Activated CD4-positive, alpha-beta T cell treated with anti-CD3 and anti-CD28 coated beads, Interleukin-2, Interleukin-4, amounts not matched to agents 100 ng/mL and 50 ng/mL, durations not matched to agents 16 hours and 8 hours (primary cell): ENCODE measurements around the gene SETSIP.
"Not testable (repeated sequence)": the region's sequence is repeated elsewhere in the genome, so short reads cannot be mapped to it uniquely, and the experiment has no call there.

Experiments
- DNase-seq: peaks from one replicate; pipeline ENCODE4 v3.0.0-alpha.2; 2020; ENCODE audit warnings: low spot score

The SETSIP gene, protein sequence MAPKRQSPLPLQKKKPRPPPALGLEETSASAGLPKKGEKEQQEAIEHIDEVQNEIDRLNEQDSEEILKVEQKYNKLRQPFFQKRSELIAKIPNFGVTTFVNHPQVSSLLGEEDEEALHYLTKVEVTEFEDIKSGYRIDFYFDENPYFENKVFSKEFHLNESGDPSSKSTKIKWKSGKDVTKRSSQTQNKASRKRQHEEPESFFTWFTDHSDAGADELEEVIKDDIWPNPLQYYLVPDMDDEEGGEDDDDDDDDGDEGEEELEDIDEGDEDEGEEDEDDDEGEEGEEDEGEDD

DNA sequence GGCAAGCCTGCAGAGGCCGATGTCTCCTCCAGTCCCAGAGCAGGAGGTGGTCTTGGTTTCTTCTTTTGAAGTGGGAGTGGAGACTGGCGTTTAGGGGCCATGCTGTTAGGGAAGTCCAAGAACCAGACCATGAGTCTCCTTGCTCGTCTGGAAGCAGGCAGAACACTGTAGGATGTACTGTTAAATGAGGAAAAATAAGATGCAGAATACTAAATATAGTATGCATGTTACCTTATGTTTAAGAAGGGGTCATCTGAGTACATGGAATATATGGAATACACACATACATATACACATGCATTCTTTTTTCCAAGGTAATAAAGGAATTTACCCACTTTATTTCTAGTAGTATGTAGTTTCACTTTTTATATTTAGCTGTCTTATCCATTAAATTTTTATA is at the start of gene SETSIP:
SETSIP (minus strand) TSS at position 101 of the 400 bp plus-strand sequence; CDS start at position 101, 0 bp downstream.
- no peak for DNase-seq

DNA sequence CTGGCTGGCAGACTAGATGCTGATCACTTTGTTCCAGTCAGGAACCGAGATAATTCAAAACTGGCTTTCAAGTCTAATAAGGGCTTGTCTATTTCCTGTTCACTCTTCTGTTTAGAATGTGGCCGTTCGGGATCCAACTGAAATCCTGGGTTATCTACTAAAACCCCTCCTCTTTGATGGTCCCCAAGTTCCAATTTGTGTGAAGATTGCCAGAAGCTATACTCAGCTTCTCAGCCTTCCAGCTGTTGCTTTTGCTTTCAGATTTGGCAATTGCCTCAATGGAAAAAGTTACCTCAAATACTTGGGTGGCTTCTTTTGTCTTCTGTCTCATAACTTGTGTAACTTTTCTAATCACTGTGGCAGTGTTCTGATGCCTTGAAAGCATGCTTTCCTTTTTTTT is 48.7 kb upstream of the SETSIP start:
- DNase-seq, result peak; percentile 13

DNA sequence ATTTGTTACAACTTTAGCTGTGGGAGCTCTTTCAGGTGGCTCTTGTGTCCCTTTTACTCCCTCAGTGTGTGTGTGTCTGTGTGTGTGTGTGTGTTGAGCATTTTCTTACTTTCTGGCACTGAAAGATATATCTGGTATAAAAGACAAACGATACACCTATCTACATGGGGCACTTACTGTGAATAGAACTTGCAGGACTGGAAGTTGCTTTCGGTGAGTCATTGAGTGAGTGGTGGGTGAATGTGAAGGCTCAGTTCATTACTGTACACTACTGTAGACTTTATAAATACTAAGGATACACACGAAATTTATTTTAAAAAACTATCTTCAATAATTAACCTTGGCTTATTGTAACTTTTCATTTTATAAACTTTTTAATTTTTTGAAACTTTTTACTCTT is 43.6 kb upstream of the SETSIP start:
- peak; percentile 1 for DNase-seq

DNA sequence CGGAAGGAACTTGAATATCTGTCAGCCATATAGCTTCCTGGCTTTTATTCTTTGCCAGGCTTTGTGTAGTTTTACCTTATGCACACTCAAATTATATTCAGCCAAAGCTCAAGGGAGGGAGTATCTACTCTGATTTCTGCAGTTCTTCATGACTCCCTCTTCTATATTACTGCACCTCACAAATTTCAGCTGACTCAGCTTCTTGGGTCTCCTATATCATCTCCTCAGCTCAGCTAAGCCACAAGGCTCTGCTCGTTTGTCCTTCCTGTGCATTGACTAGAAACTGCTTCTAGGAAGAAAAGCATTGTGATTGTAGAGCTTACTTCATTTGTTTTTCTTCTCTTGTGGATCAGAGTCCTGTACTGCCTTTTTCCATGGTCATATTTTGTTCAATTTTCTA is 42.3 kb upstream of the SETSIP start:
- no peak for DNase-seq

DNA sequence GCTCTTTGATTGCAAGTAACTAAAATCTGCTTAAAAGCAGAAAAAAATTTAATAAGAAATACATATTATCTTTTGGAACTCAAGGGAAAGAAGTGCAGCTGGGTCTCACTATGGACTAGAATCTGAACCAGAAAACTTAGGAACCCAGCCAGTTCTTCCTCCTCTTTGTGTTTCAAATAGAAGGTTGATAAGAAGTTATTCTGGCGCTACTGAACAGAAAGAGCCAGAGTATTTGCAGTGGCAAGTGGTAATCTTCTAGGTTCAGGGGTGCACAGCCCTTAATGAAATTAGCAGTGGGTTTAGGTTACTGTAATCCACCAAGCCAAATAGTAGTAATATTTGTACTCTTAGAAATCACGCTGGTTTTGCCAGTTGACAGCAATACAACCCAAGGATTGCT is 33.4 kb upstream of the SETSIP start:
- no peak for DNase-seq

DNA sequence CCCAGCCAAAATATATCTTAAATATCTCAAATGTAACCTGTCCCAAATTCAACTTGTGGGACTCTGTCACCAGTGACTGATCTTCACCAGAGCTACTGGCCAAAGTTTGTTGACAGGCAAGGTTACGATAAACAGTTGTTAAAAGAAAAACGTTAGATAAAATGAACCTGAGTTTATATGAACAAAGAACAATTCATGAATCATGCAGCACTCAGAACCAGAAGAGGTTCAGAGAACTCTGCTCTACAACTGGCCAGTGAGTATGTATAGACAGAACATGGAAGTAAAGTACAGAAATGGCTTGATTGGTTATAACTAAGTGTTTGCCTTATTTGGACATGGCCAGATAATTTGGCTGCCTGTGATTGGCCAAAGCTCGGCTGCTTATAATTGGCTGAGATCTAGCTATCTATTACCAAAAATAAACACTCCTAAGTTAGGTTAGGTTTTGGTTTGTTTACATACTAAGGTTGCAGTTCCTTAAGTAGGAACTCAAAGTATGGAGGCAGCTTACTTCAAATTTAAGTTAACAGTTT is 30.4 kb upstream of the SETSIP start:
- no peak for DNase-seq

DNA sequence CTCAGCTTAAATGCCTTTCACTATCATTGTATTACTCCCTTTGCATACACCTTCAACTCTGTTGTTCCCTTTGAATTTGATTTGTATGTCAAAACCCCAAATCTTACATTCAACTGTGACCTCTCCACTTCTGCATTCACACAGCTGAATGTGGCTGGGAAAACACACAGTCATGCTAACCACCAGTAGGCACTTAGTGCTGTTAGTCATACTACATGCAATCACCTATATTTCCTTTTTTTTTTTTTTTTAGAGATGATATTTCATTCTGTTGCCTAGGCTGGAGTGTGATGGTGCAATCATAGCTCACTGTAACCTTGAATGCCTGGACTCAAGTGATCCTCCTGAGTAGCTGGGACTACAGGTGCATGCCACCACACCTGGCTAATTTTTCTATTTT is 21.1 kb upstream of the SETSIP start:
- no peak for DNase-seq

DNA sequence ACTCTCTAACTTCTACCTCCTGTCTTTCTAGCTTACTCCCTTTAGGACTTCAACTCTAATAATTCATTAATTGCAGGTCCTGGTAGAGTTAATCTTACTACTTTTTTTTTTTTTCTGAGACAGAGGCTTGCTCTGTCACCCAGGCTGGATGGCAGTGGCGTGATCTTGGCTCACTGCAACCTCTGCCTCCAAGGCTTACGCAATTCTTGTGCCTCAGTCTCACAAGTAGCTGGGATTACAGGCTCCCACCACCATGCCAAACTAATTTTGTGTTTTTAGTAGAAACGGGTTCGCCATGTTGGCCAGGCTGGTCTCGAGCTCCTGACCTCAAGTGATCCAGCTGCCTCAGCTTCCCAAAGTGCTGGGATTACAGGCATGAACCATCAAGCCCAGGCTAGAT is 20.7 kb upstream of the SETSIP start:
- no peak for DNase-seq

DNA sequence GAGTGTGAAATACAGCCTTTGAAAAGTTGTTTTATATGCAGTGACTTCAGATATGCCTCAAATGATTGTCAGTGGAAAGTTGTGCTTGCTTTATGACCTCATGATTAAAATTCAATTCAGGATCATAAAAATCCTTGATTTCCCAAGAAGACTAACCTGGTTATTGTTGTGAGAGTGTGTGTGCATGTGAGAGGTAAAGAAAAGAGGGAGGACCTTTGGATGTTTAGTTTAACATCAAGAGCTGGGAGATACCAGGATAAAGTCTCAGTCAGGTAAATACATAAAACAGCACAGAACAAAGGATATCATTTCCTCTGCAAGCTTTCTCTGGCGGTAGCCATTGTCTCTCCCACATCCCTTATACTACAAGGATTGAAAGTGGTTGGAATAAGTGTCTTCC is 19.4 kb upstream of the SETSIP start:
- no peak for DNase-seq

DNA sequence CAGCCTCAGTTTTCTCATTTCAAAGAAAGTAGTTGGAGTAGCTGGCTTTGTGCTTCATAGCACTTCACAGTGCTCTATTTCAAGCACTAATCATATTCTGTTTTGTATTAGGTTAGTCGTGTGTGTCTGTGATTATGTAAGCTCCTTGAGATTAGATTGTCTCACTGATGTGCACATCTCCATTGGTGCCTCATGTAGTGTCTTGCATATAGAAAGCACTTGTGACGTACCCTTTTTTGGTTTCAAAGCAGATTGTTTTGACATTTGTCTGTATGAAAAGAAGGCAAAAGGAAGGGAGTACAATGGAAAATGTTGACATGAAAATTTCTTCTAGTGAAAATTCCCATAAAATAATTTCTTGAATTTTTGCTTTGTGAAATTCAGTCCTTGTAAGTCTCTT is 18.9 kb upstream of the SETSIP start:
- DNase-seq, result no peak

DNA sequence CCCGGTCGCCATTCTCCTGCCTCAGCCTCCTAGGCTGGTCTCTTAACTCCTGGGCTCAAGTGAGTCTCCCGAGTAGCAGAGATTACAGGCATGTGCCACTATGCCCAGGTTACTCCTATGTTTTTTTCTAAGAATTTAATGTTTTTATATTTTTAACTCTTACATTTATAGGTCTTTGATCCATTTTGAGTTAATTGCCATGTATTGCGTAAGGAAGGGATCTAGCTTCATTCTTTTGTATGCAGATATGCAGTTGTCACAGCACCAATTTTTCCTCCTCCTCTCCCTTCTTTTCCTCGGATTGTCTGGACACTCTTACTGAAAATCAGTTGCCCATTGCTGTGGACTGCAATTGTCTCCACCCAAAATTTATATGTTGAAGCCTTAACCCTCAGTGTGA is 16.4 kb upstream of the SETSIP start:
- no peak for DNase-seq

DNA sequence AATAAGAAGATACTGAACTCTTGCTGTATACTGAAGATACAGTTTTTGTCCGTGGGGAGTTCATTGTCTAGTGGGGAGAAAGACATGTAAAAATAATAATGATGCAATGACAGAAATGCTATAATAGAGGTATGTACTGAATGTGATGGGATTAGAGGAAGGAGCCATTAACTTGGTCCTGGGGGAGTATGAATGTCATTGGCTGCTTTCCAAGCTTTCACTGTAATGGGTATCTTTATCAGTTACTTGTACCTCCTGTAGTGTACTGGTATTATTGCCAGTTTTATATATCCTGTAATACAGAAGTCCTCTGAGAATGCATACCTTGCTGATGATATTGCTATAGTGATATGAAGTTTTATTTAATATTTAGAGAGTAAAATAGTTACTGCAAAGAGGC is 12.3 kb upstream of the SETSIP start:
- no peak for DNase-seq

DNA sequence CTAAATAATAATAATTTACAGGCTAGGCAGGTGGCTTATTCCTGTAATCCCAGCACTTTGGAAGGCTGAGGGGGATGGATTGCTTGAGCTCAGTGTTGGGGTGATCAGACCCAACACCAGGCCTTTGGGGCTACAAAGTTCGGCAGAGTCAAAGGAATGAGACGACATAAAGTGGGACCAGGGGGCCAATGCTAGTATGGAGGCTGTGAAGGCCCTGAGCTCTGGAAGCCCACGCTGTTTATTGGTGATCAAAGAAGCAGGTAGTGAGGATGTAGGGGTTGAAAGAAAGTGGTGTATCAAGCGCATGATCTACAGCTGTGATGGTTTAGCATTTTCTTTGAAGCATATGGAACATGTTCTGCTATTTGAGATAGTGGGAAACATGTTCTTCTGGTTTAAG is 10.5 kb upstream of the SETSIP start:
- no peak for DNase-seq

DNA sequence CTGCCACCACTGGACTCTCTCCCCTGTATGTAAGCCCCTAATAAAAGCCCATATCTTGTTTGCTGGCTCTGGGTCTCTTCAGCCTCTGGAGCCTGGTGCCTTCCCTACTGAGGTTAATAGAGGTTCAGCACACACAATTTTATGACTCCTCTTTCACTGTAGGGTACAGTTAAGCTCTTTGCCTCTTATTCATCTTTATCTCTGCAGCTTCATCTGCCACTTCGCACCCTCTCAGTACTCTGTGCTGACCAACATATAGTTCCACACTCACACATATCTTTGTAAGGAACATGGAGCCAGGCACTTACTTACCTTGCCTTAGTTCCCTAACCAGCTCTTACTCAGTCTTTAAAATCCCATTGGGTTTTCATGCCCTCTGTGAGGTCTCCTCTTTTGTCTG is 9.4 kb upstream of the SETSIP start:
- DNase-seq, result no peak

DNA sequence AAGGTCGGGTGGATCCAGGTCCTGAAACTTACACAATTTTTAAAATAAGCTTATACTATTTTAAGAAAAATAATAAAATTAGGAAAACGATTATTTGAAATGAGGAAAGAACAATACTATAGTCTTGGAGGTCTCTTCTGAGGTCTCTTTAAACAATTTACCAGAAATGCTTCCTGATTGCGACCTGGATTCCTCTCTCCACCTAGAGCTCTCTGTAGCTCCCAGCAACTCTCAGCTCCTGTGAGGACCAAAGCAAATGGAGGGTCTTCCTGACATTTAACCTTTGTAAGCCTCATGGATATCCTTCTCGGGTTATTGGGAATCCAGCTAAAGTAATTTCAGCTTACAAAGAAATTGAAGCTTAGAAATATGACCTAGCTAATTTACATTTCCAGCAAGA is 5.8 kb upstream of the SETSIP start:
- no peak for DNase-seq

DNA sequence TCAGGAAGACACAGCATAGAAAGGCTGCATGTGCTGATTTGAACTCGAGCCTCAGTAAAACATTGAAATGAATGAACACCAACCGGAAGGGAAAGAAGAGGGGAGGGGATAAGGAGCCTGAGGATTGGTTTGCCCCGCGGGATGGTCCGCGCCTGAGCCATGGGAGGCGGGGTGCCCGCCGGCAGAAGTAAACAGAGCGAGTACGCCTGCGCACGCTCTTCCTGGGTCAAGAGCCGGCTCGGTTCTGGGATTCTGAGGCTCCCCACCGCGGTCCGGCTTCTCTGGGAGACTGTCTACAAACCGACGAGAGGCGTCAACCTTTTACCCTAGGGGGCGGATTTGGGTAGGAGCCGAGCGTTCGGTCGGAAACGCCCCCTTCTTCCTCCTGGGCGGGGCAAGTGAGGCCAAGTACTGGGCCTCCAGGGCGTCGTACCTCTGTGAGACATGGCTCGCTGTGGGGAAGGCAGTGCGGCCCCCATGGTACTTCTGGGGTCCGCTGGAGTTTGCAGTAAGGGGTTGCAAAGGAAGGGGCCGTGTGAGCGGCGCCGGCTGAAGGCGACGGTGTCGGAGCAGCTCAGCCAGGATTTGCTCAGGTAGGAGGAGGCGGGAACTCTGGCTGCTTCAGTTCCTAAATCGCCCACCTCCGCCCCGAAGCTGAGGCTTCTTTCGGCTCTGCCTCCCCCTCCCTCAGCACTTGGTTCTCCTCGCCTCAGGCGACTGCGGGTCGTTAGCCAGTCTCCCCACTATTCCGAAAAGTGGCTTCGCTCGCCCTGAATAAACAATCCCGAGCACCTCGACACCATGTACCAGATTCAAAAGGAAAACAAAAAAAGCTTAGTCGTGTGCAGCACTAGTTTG is 5.1 kb upstream of the SETSIP start, which contains the start of gene BTBD8:
BTBD8 (plus strand) TSS at position 218 of the 858 bp plus-strand sequence; CDS start at position 445, 227 bp downstream.
- peak; percentile 79 for DNase-seq

DNA sequence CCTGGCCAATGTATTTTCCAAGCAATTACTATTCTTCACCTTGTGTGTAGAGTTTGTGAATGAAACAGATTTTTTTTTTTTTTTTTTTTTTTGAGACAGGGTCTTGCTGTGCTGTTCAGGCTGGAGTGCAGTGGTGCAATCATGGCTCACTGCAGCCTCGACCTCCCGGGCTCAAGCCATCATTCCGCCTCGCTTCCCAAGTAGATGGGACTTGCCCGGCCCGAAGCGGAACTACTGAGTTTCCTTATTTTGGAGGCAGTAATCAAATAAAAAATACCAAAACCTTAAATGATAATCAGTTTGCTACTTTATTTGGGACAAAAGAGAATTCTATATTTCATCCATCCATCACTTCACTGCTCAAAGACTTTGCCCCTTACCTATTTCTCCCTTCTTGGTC is 4.2 kb upstream of the SETSIP start:
- no peak for DNase-seq

DNA sequence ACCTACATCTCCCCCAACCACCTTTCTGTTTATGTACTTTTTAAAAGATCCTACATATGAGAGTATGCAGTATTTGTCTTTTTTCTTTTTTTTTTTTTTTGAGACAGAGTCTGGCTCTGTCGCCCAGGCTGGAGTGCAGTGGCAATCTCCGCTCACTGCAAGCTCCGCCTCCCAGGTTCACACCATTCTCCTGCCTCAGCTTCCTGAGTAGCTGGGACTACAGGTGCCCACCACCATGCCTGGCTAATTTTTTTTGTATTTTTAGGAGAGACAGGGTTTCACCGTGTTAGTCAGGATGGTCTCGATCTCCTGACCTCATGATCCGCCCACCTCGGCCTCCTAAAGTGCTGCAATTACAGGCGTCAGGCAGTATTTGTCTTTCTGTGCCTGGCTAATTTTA is 2.9 kb upstream of the SETSIP start:
- not testable (repeated sequence) for DNase-seq

DNA sequence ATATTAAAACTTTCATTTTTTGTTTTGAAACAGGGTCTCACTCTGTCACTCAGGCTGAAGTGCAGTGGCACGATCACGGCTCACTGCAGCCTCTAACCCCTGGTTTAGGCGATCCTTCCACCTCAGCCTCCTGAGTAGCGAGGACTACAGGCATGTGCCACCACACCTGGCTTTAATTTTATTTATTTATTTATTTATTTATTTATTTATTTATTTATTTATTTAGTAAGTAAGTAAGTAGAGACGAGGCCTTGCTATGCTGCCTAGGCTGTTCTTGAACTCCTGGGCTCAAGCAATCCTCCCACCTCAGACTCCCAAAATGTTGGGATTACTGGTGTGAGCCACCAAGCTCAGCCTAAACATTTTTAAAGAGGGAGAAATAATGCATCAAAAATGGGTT is 1.2 kb upstream of the SETSIP start:
- no peak for DNase-seq

DNA sequence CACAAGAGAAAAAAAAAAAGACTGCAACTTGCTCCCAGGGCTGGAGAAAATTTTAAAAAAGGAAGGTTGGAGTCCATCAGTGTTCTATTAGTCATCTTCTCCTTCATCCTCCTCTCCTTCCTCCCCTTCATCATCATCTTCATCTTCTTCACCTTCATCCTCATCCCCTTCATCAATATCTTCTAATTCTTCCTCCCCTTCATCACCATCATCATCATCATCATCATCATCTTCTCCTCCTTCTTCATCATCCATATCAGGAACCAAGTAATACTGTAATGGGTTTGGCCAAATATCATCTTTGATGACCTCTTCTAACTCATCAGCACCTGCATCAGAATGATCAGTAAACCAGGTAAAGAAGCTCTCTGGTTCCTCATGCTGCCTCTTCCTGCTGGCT is 765 bp downstream of the SETSIP start:
- DNase-seq, result not testable (repeated sequence)

DNA sequence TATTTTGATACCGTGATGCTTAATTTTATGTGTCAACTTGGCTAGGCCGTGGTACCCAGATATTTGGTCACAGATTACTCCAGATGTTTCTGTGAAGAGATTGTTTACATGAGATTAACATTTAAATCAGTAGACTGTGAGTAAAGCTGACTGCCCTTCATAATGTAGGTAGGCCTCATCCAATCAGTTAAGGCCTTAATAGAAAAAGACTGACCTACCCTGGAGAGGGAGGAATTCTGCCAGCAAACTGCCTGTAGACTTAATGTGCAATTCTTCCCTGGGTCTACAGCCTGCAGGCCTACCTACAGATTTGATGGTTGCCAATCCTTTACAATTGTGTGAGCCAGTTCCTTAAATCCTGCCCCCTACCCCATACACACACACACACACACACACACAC is 4.3 kb downstream of the SETSIP start:
- no peak for DNase-seq

DNA sequence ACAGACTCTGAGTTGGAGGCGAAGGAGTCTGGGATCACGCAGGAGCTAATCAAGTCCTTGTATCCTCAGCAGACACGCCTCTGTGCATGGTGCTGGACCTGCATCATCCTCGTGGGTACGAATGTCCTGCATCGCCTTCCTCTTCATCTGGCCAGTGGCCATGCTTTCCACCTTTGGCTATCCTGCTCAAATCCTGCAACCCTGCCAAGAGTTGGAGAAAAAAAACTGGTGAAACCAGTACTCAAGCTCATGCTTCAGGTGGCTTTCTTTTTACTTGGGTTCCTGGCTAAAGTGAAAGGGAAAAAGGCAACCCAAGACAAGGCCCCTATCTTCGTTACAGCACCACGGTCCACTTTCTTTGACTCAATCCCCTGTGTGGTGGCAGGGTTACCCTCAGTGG is 8.9 kb downstream of the SETSIP start:
- no peak for DNase-seq

DNA sequence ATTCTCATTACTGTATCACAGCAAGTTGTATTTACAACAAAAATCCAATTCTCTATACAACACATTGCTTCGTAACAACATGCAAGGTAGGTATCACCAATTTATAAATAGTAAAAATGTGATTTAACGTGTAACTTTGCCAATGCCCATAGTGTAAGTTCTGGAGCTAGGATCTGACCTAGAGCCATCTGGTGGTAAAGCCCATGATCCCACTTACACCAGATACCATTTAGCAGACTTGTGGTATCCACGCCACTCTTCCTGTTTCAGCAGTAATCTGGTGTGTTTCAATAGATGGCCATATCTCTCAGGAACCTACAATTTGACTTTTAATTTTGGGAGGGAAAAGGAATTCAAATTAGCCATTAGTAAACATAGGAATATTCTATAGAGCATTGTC is 10.2 kb downstream of the SETSIP start:
- DNase-seq, result no peak
